DMS53 treated with DMSO at 0.1 percent for 48 hours (cell line): ENCODE data around the gene CALN1.
"Not testable (repeated sequence)": the region's sequence is repeated elsewhere in the genome, so short reads cannot be mapped to it uniquely, and the experiment has no call there.

Experiments
- DNase-seq: peaks from one replicate; lab custom pipeline; 2025; ENCODE audit not compliant: unreplicated experiment; lab: John Stamatoyannopoulos, UW

CALN1 gene

GRCh38 chr7:72101444-72101843 lies 310.7 kb downstream of the CALN1 start:
- no peak for DNase-seq

GRCh38 chr7:72099784-72100183 lies 312.4 kb downstream of the CALN1 start:
- DNase-seq = no peak

GRCh38 chr7:72098807-72099580 lies 313.1 kb downstream of the CALN1 start:
- DNase-seq = no peak

GRCh38 chr7:72097226-72097625 lies 314.9 kb downstream of the CALN1 start:
- DNase-seq = no peak

GRCh38 chr7:72092769-72093168 lies 319.4 kb downstream of the CALN1 start:
- no peak for DNase-seq

- no peak for DNase-seq
Observed at GRCh38 chr7:72087926-72088325, 324.2 kb downstream of the CALN1 start.

GRCh38 chr7:72080865-72081510 lies 331.1 kb downstream of the CALN1 start:
- DNase-seq = no peak

- DNase-seq = no peak
Observed at GRCh38 chr7:72080341-72080766, 331.8 kb downstream of the CALN1 start.

- DNase-seq = no peak
Observed at GRCh38 chr7:72078856-72079255, 333.3 kb downstream of the CALN1 start.

GRCh38 chr7:72078301-72078700 lies 333.8 kb downstream of the CALN1 start:
- no peak for DNase-seq

GRCh38 chr7:72077786-72078185 lies 334.4 kb downstream of the CALN1 start:
- no peak for DNase-seq

GRCh38 chr7:72072901-72073300 lies 339.2 kb downstream of the CALN1 start:
- DNase-seq = no peak

- DNase-seq = no peak
Observed at GRCh38 chr7:72069263-72069662, 342.9 kb downstream of the CALN1 start.

GRCh38 chr7:72065764-72066163 lies 346.4 kb downstream of the CALN1 start:
- DNase-seq = not testable (repeated sequence)

GRCh38 chr7:72064916-72065315 lies 347.2 kb downstream of the CALN1 start:
- no peak for DNase-seq

GRCh38 chr7:72063330-72063729 lies 348.8 kb downstream of the CALN1 start:
- DNase-seq = no peak

- DNase-seq = no peak
Observed at GRCh38 chr7:72062666-72063065, 349.5 kb downstream of the CALN1 start.

- no peak for DNase-seq
Observed at GRCh38 chr7:72059925-72060324, 352.2 kb downstream of the CALN1 start.

GRCh38 chr7:72058579-72058978 lies 353.6 kb downstream of the CALN1 start:
- DNase-seq = no peak

- DNase-seq = no peak
Observed at GRCh38 chr7:72057796-72058195, 354.3 kb downstream of the CALN1 start.

- DNase-seq = no peak
Observed at GRCh38 chr7:72057231-72057630, 354.9 kb downstream of the CALN1 start.

GRCh38 chr7:72055426-72055825 lies 356.7 kb downstream of the CALN1 start:
- DNase-seq = no peak

- DNase-seq = no peak
Observed at GRCh38 chr7:72053292-72053691, 358.8 kb downstream of the CALN1 start.
